Mesendoderm (in vitro differentiated cells): ENCODE data around the gene JAKMIP1.

ENCODE experiments used
- DNase-seq: peaks from one replicate; pipeline ENCODE4 v3.0.0; 2013
- H2AK5ac ChIP-seq: 2 replicates; pipeline ENCODE4 v1.6.1; 2013; ENCODE audit warnings: low read length, inconsistent platforms
- H2BK120ac ChIP-seq: 2 replicates; pipeline ENCODE4 v1.6.1; 2013; ENCODE audit warnings: low read depth, mild to moderate bottlenecking, low read length, moderate library complexity, mixed read lengths
- H2BK15ac ChIP-seq: replicated peaks from 2 replicates; pipeline ENCODE4 v1.6.1; 2013; ENCODE audit warnings: low read depth, mild to moderate bottlenecking, moderate library complexity
- H2BK5ac ChIP-seq: 2 replicates; pipeline ENCODE4 v1.6.1; 2013; ENCODE audit warnings: low read length, inconsistent platforms
- H3K18ac ChIP-seq: 2 replicates; pipeline ENCODE4 v1.6.1; 2013; ENCODE audit warnings: mild to moderate bottlenecking, low read length, mixed read lengths
- H3K23ac ChIP-seq: one replicate; pipeline ENCODE4 v1.6.1; 2013; ENCODE audit warnings: low read length
- H3K27ac ChIP-seq: 2 replicates; pipeline ENCODE4 v1.5.1; 2013; ENCODE audit warnings: low read depth, mild to moderate bottlenecking, inconsistent platforms, low read length, moderate library complexity
- H3K27me3 ChIP-seq: 2 replicates; pipeline ENCODE4 v1.6.1; 2013; ENCODE audit warnings: low read length, control low read depth, mild to moderate bottlenecking, inconsistent platforms; ENCODE audit not compliant: insufficient read depth, poor library complexity
- H3K36me3 ChIP-seq: 2 replicates; pipeline ENCODE4 v1.6.1; 2013; ENCODE audit warnings: low read length, inconsistent platforms; ENCODE audit not compliant: control insufficient read depth, insufficient read depth
- H3K4ac ChIP-seq: one replicate; pipeline ENCODE4 v1.6.1; 2013; ENCODE audit warnings: low read depth, mild to moderate bottlenecking, low read length, moderate library complexity
- H3K4me1 ChIP-seq: 2 replicates; pipeline ENCODE4 v1.6.1; 2013; ENCODE audit warnings: low read depth, low read length, inconsistent platforms; ENCODE audit not compliant: control insufficient read depth
- H3K4me2 ChIP-seq: 2 replicates; pipeline ENCODE4 v1.6.1; 2013; ENCODE audit warnings: low read length
- H3K4me3 ChIP-seq: 2 replicates; pipeline ENCODE4 v1.5.1; 2013; ENCODE audit warnings: mild to moderate bottlenecking, low read length
- H3K56ac ChIP-seq: one replicate; pipeline ENCODE4 v1.6.1; 2013; ENCODE audit warnings: low read length
- H3K79me1 ChIP-seq: 2 replicates; pipeline ENCODE4 v1.6.1; 2013; ENCODE audit warnings: low read length, inconsistent platforms
- H3K79me2 ChIP-seq: 2 replicates; pipeline ENCODE4 v1.6.1; 2013; ENCODE audit warnings: mild to moderate bottlenecking, low read length; ENCODE audit not compliant: control insufficient read depth, insufficient read depth
- H3K9ac ChIP-seq: 2 replicates; pipeline ENCODE4 v1.6.1; 2013; ENCODE audit warnings: low read length, inconsistent platforms
- H4K5ac ChIP-seq: one replicate; pipeline ENCODE4 v1.6.1; 2013; ENCODE audit warnings: low read length
- H4K8ac ChIP-seq: one replicate; pipeline ENCODE4 v1.6.1; 2013; ENCODE audit warnings: low read depth, mild to moderate bottlenecking, control low read depth, low read length, moderate library complexity
- WGBS: extraction: QIAGEN DNeasy Blood & Tissue Kit; methylation state at CpG from one replicate; pipeline ENCODE4 v1.1.7; 2013; ENCODE audit warnings: low lambda C conversion rate, missing lambda C conversion rate; ENCODE audit not compliant: insufficient coverage; ENCODE audit errors: extremely low coverage; 5-methylcytosine and 5-hydroxymethylcytosine counted together

Gene JAKMIP1

DNA sequence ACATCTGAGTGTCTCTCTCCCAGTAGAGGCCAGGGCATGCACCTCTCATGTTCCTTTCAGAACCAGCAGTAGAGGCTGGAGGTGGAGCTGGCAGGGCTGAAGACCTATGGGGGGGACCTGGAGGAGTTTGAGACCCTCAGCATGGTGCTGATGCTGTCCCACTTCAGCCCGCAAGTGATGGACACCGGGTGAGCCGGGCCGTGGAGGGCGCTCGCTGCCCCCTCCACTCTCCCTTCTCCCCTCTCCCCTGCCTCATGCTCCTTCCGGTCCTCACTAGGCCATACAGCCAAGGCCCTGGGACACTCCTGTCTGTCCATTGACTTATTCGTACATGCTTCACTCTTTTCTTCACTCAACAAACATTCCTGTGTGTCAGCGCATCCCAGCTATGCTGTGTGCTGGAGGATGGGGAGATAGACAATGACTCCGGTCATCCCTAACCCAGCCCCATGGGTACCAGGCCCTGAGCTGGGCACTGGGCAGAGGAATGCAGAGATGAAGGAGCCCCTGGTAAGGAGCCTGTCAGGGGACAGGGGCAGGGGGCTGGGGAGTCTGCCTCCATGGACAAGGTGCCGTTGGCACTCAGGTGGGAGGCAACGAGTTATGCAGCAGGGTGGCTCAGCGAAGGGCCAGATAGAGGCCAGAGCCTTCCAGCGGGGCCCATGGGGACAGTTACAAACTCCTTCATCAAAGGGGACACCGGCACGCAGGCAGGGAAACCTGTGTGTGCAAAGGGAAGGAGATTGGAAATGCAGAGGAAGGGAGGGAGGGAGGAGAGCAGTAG lies 40.9 kb upstream of the JAKMIP1 start:
- H2BK15ac ChIP-seq = no peak overlapping the region
- no peak overlapping the region for H4K5ac ChIP-seq
- H2AK5ac ChIP-seq = no peak overlapping the region
- no peak overlapping the region for H3K4ac ChIP-seq
- no peaks in the 10 kb centered on the region for H3K79me1 ChIP-seq
- DNase-seq = no peak
- no peak overlapping the region for H4K8ac ChIP-seq
- WGBS = no CpG with 5 or more reads among the region's 16 CpGs
- H3K4me1 ChIP-seq = no peaks in the 10 kb centered on the region
- H2BK120ac ChIP-seq = no peak overlapping the region
- no peak overlapping the region for H3K23ac ChIP-seq
- no peak overlapping the region for H3K18ac ChIP-seq
- H3K9ac ChIP-seq = no peak overlapping the region
- H3K79me2 ChIP-seq = no peaks in the 10 kb centered on the region
- no peak overlapping the region for H3K27ac ChIP-seq
- H3K4me2 ChIP-seq = no peak overlapping the region
- H3K36me3 ChIP-seq = no peaks in the 10 kb centered on the region
- no peaks in the 10 kb centered on the region for H3K27me3 ChIP-seq
- no peak overlapping the region for H3K4me3 ChIP-seq
- no peak overlapping the region for H2BK5ac ChIP-seq
- H3K56ac ChIP-seq = no peak overlapping the region

DNA sequence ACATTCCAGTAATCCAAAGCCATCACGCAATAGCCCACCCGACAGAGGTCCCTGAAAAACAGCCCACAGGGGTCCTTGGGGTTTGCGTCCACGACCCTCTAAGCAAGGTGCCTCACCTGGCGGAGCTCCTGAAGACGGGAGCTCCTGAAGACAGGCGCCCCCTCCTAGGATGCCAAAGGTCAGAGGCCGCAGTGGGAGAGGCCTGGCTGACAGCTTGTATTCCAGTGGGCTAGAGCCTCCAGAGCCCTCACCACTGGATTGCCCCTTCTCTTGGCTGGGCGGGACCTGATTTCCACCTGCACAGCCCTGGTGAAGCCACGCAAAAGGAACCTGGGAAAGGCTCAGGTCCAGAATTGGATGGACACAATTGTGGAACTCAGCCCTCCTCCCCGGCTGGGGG lies 39.6 kb upstream of the JAKMIP1 start:
- no peaks in the 10 kb centered on the region for H3K79me1 ChIP-seq
- H2BK5ac ChIP-seq = no peak overlapping the region
- no peak overlapping the region for H3K9ac ChIP-seq
- H3K27ac ChIP-seq = no peak overlapping the region
- H3K27me3 ChIP-seq = no peaks in the 10 kb centered on the region
- H4K8ac ChIP-seq = no peak overlapping the region
- no peaks in the 10 kb centered on the region for H3K79me2 ChIP-seq
- no peaks in the 10 kb centered on the region for H3K4me1 ChIP-seq
- no peak overlapping the region for H3K23ac ChIP-seq
- no peak overlapping the region for H3K4me2 ChIP-seq
- H3K36me3 ChIP-seq = no peaks in the 10 kb centered on the region
- H2BK15ac ChIP-seq = no peak overlapping the region
- no peak overlapping the region for H3K4me3 ChIP-seq
- no peak overlapping the region for H2BK120ac ChIP-seq
- WGBS = no CpG with 5 or more reads among the region's 11 CpGs
- H3K18ac ChIP-seq = no peak overlapping the region
- no peak overlapping the region for H3K56ac ChIP-seq
- no peak overlapping the region for H4K5ac ChIP-seq
- no peak overlapping the region for H2AK5ac ChIP-seq
- no peak for DNase-seq
- no peak overlapping the region for H3K4ac ChIP-seq

DNA sequence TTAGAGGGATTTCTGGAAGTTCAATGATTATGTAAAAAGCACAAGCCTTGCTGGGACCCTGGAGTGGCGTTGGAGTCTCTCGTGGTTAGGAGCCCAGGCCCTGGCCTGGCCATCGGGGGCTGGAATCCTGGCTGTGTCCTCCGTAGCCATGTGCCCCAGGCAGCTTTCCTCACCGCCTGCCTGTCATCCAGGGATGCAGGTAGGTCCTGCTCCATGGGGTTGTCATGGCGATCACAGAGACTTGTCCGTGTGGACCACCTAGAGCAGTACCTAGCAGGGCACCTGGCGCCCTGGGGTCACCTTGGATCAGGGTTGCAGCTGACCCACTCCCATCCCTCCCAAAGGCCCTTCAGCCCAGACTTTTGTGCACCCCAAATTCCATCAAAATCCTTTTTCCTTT lies 39.1 kb upstream of the JAKMIP1 start:
- no peak overlapping the region for H4K8ac ChIP-seq
- no CpG with 5 or more reads among the region's 8 CpGs for WGBS
- no peak overlapping the region for H3K27ac ChIP-seq
- no peak overlapping the region for H3K4me3 ChIP-seq
- no peak overlapping the region for H2BK120ac ChIP-seq
- no peaks in the 10 kb centered on the region for H3K36me3 ChIP-seq
- H3K27me3 ChIP-seq = no peaks in the 10 kb centered on the region
- H3K4me1 ChIP-seq = no peaks in the 10 kb centered on the region
- DNase-seq = no peak
- no peaks in the 10 kb centered on the region for H3K79me2 ChIP-seq
- no peak overlapping the region for H3K4me2 ChIP-seq
- no peaks in the 10 kb centered on the region for H3K79me1 ChIP-seq
- H2BK15ac ChIP-seq = no peak overlapping the region
- H4K5ac ChIP-seq = no peak overlapping the region
- H3K56ac ChIP-seq = no peak overlapping the region
- H3K23ac ChIP-seq = no peak overlapping the region
- H2BK5ac ChIP-seq = no peak overlapping the region
- H3K4ac ChIP-seq = no peak overlapping the region
- no peak overlapping the region for H3K9ac ChIP-seq
- no peak overlapping the region for H2AK5ac ChIP-seq
- no peak overlapping the region for H3K18ac ChIP-seq

DNA sequence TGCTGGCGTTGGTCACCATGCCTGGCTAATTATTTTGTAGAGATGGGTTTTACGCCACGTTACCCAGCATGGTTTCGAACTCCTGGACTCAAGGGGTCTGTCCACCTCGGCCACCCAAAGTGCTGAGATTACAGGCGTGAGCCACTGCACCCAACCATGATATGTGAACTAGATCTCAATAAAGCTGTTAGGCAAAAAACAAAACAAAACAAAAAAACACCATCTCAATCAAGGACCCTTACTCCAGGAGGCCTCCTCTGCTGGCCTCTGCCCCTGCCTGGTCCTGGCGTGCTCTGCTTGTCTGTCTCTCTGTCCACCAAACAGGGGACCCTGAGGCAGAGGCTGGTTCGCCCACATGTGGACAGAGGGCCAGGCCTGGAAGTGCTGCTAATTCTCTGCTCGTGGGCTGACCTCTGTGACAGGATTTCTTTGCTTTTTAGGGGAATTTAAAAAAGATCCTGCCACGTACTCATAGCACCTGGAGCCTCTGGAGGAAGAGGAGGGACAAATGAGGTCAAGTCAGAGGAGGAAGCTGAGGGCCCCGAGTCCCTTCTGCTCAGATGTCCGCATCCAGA lies 36.6 kb upstream of the JAKMIP1 start:
- Histone ChIP-seq H3K56ac (no peak overlapping the region), H3K79me1 (no peaks in the 10 kb centered on the region), H3K4me2 (no peak overlapping the region), H2AK5ac (no peak overlapping the region), H3K4ac (no peak overlapping the region), H2BK120ac (no peak overlapping the region), H3K4me1 (no peaks in the 10 kb centered on the region), H3K36me3 (no peaks in the 10 kb centered on the region), H2BK15ac (no peak overlapping the region), H3K79me2 (no peaks in the 10 kb centered on the region), H3K27ac (no peak overlapping the region), H3K4me3 (no peak overlapping the region), H2BK5ac (no peak overlapping the region), H4K5ac (no peak overlapping the region), H3K23ac (no peak overlapping the region), H3K18ac (no peak overlapping the region), H4K8ac (no peak overlapping the region), H3K27me3 (no peaks in the 10 kb centered on the region), H3K9ac (no peak overlapping the region)
- no CpG with 5 or more reads among the region's 12 CpGs for whole genome bisulfite sequencing
- no peak for DNase-seq

DNA sequence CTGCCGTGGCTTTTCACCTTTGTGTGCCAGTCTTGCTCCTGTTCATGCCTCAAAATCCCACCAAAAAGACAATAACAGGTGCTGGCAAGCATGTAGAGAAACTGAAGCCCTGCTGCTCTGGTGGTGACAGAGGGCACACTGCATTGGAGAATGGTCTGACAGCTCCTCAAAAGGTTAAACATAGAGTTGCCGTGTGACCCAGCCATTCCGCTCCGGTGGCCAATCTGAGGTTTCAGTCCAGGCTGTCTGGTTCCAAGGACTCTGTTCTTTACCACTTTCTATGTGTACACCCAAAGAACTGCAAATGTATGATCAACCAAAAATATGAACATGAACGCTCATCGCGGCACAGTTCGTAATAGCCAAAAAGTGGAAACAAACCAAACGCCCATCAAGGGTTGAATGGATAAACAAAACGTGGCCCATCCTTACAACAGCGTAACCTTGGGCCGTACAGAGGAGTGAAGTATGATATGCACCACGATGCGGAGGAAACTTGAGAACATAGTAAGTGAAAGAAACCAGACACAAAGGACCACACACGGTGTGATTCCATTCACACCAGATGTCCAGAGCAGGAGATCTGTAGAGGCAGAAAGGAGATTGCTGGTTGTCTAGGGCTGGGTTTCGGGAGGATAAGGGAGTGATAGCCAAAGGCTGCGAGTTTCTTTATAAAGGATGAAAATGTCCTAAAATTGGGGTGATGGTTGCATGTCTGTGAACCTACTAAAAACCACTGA lies 35.7 kb upstream of the JAKMIP1 start:
- no peaks in the 10 kb centered on the region for H3K79me2 ChIP-seq
- no peak overlapping the region for H3K18ac ChIP-seq
- no peak overlapping the region for H3K9ac ChIP-seq
- no peaks in the 10 kb centered on the region for H3K27me3 ChIP-seq
- H3K79me1 ChIP-seq = no peaks in the 10 kb centered on the region
- H2AK5ac ChIP-seq = no peak overlapping the region
- no peaks in the 10 kb centered on the region for H3K36me3 ChIP-seq
- H2BK120ac ChIP-seq = no peak overlapping the region
- no peak overlapping the region for H3K56ac ChIP-seq
- no peak overlapping the region for H3K4ac ChIP-seq
- H3K4me2 ChIP-seq = no peak overlapping the region
- H2BK15ac ChIP-seq = no peak overlapping the region
- no peaks in the 10 kb centered on the region for H3K4me1 ChIP-seq
- H4K8ac ChIP-seq = no peak overlapping the region
- no peak overlapping the region for H3K23ac ChIP-seq
- H3K27ac ChIP-seq = no peak overlapping the region
- no CpG with 5 or more reads among the region's 17 CpGs for WGBS
- no peak overlapping the region for H2BK5ac ChIP-seq
- DNase-seq = no peak
- no peak overlapping the region for H3K4me3 ChIP-seq
- no peak overlapping the region for H4K5ac ChIP-seq
